Measurements from ENCODE around the gene LHFPL2. TPM values are rescaled to one million over a fixed set of nuclear protein-coding genes. Genes with fewer than 3 reads are reported as not detected.

Gene LHFPL2
- total and polyA plus RNA-seq, 9 of the 15 experiments (the other 6 are each of a cell fraction or from before 2014, with no cell fraction given): 1.0 to 6.6 (median 4.6) TPM

DNA sequence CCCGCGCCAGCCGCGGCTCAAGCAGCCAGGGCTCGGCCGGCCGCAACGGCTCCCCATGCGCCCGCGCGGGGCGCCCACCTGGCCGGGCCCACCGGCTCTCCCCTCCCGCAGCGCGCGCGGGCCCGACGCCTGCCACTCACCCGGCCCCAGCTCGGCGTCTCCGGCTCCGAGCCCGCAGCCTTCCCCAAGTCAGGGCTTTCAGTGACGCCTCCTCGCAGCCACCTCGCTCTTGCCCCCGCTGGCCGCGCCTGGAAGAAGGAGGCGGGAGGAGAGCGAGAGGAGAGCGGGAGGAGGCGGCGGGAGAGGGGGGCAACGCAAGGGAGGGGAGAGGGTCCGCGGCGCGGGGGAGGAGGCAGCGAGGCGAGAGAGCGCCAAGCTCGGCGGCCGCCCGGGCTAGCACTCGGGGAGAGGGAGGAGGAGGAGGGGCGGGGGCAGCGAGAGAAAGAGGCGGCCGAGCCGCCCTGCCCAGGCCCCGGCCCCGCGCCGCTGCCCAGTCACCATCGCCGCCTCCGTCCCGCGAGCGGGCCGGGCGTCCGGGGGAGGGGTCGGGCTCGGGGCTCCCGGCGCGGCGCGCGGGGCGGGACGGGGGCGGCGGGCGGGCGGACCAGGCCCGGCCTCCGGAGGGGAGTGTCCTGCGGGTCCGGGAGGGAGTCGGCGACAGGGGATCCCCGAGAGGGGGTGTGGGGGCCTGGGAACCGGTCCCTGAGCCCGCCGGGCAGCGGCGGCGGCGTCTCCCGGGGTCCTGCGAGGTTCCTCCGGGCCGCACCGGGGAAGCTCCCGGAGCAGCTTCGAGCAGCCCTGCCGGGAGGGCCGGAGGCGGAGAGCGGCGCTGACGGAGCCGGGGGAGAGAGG, at the start of gene LHFPL2 (continued):
- TF ChIP-seq NUFIP1 (IDR thresholded peaks at IDR 0.05; ENCODE audit: partially characterized antibody) (no peak), ZKSCAN1 (IDR thresholded peaks at IDR 0.05; ENCODE audit: low read depth, low read length) (0 out of 2 replicates have a peak, but pooled peaks have one; percentile 3), SMC3 (conservative IDR thresholded peaks at IDR 0.05; ENCODE audit: insufficient read depth, low read depth, low read length) (no peak), PHB (CRISPR knock-in tag; IDR thresholded peaks at IDR 0.05) (no peak), ZNF699 (CRISPR knock-in tag; IDR thresholded peaks at IDR 0.05; ENCODE audit: insufficient replicate concordance) (no peak), TEAD1 (CRISPR knock-in tag; IDR thresholded peaks at IDR 0.05) (peak in 1 of 2 experiments; percentile 73; a peak in 1 of 4 replicates), ZNF316 (IDR thresholded peaks at IDR 0.05) (no peak), POU5F1 (IDR thresholded peaks at IDR 0.05; ENCODE audit: borderline replicate concordance, low read depth, low read length, partially characterized antibody) (no peak), ZNF263 (CRISPR knock-in tag; IDR thresholded peaks at IDR 0.05; ENCODE audit: borderline replicate concordance) (peak; percentile 31; the same call in 1 of the 2 replicates), GATAD2A (IDR thresholded peaks at IDR 0.05) (no peak), BMI1 (IDR thresholded peaks at IDR 0.05; ENCODE audit: low read length) (no peak), ZNF41 (CRISPR knock-in tag; conservative IDR thresholded peaks at IDR 0.05) (no peak), FOSL1 (tag; conservative IDR thresholded peaks at IDR 0.05) (no peak), LEF1 (IDR thresholded peaks at IDR 0.05) (no peak), SMAD3 (CRISPR knock-in tag; conservative IDR thresholded peaks at IDR 0.05) (no peak), STAG1 (CRISPR knock-in tag; IDR thresholded peaks at IDR 0.05; ENCODE audit: borderline replicate concordance) (0 out of 2 replicates have a peak, but pooled peaks have one; percentile 1), NFIC (IDR thresholded peaks at IDR 0.05) (no peak), ZNF143 (CRISPR knock-in tag; IDR thresholded peaks at IDR 0.05) (no peak), ZNF785 (CRISPR knock-in tag; IDR thresholded peaks at IDR 0.05) (no peak), CBX1 (IDR thresholded peaks at IDR 0.05; ENCODE audit: low read depth) (no peak)
- TF ChIP-seq, protein P1, sequence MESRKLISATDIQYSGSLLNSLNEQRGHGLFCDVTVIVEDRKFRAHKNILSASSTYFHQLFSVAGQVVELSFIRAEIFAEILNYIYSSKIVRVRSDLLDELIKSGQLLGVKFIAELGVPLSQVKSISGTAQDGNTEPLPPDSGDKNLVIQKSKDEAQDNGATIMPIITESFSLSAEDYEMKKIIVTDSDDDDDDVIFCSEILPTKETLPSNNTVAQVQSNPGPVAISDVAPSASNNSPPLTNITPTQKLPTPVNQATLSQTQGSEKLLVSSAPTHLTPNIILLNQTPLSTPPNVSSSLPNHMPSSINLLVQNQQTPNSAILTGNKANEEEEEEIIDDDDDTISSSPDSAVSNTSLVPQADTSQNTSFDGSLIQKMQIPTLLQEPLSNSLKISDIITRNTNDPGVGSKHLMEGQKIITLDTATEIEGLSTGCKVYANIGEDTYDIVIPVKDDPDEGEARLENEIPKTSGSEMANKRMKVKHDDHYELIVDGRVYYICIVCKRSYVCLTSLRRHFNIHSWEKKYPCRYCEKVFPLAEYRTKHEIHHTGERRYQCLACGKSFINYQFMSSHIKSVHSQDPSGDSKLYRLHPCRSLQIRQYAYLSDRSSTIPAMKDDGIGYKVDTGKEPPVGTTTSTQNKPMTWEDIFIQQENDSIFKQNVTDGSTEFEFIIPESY (CRISPR knock-in tag; IDR thresholded peaks at IDR 0.05): peak; percentile 84
- TF ChIP-seq, protein P2, sequence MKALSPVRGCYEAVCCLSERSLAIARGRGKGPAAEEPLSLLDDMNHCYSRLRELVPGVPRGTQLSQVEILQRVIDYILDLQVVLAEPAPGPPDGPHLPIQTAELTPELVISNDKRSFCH (CRISPR knock-in tag; IDR thresholded peaks at IDR 0.05): no peak
- TF ChIP-seq, protein P2 (tag; IDR thresholded peaks at IDR 0.05): peak; percentile 43; the same call in 1 of the 2 replicates
- TF ChIP-seq, protein P3, sequence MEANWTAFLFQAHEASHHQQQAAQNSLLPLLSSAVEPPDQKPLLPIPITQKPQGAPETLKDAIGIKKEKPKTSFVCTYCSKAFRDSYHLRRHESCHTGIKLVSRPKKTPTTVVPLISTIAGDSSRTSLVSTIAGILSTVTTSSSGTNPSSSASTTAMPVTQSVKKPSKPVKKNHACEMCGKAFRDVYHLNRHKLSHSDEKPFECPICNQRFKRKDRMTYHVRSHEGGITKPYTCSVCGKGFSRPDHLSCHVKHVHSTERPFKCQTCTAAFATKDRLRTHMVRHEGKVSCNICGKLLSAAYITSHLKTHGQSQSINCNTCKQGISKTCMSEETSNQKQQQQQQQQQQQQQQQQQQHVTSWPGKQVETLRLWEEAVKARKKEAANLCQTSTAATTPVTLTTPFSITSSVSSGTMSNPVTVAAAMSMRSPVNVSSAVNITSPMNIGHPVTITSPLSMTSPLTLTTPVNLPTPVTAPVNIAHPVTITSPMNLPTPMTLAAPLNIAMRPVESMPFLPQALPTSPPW (CRISPR knock-in tag; IDR thresholded peaks at IDR 0.05): peak; percentile 86
- TF ChIP-seq, protein P4, sequence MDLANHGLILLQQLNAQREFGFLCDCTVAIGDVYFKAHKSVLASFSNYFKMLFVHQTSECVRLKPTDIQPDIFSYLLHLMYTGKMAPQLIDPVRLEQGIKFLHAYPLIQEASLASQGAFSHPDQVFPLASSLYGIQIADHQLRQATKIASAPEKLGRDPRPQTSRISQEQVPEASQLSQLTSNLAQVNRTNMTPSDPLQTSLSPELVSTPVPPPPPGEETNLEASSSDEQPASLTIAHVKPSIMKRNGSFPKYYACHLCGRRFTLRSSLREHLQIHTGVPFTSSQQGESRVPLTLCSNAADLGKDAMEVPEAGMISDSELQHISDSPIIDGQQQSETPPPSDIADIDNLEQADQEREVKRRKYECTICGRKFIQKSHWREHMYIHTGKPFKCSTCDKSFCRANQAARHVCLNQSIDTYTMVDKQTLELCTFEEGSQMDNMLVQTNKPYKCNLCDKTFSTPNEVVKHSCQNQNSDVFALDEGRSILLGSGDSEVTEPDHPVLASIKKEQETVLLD (IDR thresholded peaks at IDR 0.05): no peak

Measured in K562 (cell line).